Epithelial cell of esophagus (primary cell): ENCODE data around the gene CYP4F3.
A peak's percentile ranks its signal among the peaks of the same experiment; 100 is the strongest.
"Not testable (repeated sequence)": the region's sequence is repeated elsewhere in the genome, so short reads cannot be mapped to it uniquely, and the experiment has no call there.

Source experiments
- DNase-seq: peaks from one replicate; pipeline ENCODE4 v3.0.0; 2010; ENCODE audit warnings: low read depth
- H3K4me3 ChIP-seq: 2 replicates; pipeline ENCODE4 v1.5.1; 2011; ENCODE audit warnings: mild to moderate bottlenecking, low read length, control low read depth
- TF ChIP-seq, protein P1 (sequence below): IDR thresholded peaks from 2 replicates; pipeline ENCODE4 v1.5.1; 2011; ENCODE audit warnings: low read depth, mild to moderate bottlenecking, low read length, control low read depth, inconsistent platforms; ENCODE audit not compliant: insufficient read depth; ENCODE audit errors: missing control alignments

The CYP4F3 gene, protein sequence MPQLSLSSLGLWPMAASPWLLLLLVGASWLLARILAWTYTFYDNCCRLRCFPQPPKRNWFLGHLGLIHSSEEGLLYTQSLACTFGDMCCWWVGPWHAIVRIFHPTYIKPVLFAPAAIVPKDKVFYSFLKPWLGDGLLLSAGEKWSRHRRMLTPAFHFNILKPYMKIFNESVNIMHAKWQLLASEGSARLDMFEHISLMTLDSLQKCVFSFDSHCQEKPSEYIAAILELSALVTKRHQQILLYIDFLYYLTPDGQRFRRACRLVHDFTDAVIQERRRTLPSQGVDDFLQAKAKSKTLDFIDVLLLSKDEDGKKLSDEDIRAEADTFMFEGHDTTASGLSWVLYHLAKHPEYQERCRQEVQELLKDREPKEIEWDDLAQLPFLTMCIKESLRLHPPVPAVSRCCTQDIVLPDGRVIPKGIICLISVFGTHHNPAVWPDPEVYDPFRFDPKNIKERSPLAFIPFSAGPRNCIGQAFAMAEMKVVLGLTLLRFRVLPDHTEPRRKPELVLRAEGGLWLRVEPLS

DNA sequence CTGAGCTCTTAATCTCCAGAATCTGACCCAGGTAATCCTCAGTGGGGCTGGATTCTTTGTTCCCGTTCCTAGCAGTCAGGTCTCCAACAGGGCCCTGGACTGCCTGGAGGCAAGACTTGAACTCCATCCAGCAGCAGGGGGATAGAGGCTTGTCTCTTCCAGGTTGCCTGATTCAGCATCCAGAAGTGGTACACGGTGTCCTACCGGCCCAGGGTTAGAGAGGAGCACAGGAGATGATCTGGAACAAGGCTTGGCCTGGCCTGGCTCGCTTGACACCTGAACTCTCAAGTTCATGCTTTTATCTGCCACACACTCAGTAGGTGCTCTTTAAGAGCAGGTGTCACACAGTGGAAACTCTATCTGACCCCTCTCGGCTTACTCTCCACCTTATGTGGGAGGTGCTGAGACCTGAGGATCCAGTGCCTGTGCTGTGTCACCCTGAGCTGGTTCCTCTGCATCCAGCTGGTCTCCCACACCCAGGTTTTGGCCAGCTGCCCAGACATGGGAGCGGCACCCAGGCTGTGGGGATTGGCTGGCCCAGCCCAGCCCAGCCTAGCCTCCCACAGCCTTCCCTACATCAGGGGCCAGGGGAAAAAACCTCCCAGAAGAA, at the start of gene CYP4F3:
CYP4F3 (plus strand) TSS at position 604 of the 610 bp plus-strand sequence. CDS start 519 bp downstream, outside the sequence.
- TF ChIP-seq, protein P1, sequence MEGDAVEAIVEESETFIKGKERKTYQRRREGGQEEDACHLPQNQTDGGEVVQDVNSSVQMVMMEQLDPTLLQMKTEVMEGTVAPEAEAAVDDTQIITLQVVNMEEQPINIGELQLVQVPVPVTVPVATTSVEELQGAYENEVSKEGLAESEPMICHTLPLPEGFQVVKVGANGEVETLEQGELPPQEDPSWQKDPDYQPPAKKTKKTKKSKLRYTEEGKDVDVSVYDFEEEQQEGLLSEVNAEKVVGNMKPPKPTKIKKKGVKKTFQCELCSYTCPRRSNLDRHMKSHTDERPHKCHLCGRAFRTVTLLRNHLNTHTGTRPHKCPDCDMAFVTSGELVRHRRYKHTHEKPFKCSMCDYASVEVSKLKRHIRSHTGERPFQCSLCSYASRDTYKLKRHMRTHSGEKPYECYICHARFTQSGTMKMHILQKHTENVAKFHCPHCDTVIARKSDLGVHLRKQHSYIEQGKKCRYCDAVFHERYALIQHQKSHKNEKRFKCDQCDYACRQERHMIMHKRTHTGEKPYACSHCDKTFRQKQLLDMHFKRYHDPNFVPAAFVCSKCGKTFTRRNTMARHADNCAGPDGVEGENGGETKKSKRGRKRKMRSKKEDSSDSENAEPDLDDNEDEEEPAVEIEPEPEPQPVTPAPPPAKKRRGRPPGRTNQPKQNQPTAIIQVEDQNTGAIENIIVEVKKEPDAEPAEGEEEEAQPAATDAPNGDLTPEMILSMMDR, result no peak
- peak; percentile 81 for DNase-seq
- H3K4me3 ChIP-seq, result no peak within 1 kb of the TSS

DNA sequence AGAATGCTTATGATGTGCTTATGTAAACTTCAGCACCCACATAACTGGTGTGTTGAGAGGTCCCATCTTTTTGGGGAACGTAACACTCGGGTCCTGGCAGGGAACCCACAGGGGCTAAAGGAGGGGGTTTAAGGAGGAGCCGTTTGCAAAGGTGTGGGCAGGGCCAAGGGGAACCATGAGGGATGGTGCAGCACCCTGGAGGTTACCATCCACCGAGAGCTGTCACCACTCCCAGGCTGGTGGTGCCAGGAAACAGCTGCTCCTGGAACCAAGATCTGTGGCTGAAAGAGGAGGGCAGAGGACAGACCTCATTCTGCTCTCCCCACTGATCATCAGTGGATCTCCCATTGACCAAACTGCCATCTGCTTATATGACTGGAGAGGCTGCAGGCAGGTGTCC, 48.9 kb upstream of the CYP4F3 start:
- TF ChIP-seq, protein P1, result no peak
- no peak overlapping the region for H3K4me3 ChIP-seq
- DNase-seq, result no peak

DNA sequence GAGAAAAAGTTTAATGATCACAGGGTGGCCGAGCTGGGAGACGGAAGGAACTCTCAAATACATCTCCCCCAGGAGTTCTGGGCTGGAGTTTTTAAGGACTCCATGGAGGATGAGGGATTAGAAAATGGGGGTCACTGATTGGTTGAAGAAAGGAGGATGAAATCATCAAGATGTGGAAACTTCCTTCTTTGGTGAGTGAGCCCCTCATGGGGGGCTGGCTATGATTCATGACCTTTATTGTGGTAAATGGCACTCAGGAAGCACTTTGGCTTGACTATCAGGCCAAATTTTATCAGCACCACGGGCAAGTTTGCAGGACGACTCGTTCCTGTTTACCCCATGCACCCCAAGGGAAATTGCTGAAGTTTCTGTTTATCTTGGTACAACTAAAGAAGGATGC, 48.2 kb upstream of the CYP4F3 start:
- not testable (repeated sequence) for DNase-seq, H3K4me3 ChIP-seq

DNA sequence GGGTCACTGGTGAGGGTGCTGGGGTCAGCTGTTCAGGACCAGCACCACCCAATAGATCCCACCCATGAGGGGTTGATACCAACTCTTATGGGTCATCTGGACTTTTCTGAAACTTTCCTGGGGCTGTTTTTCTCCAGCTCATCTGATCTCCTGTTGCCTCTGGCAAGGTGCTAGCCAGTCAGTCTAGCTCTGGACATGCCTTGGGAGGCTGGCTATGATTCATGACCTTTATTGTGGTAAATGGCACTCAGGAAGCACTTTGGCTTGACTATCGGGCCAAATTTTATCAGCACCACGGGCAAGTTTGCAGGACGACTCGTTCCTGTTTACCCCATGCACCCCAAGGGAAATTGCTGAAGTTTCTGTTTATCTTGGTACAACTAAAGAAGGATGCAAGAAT, 46.9 kb upstream of the CYP4F3 start:
- H3K4me3 ChIP-seq, DNase-seq: not testable (repeated sequence)

DNA sequence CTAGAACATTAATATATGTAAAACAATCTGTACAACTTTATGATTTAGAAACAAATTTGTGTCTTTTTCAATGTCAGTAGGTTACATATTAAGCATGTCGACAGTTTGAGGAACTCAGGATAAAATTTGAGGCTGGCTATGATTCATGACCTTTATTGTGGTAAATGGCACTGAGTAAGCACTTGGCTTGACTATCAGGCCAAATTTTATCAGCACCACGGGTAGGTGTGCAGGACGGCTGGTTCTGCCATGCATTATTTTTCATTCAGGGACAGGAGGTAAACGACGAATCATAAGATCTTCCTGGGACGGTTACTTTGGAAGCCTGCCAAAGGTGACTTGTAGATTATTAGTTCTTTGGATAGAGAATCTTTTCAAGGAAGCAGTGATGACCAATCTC, 45.6 kb upstream of the CYP4F3 start:
- DNase-seq, result peak; percentile 15
- TF ChIP-seq, protein P1, result no peak

DNA sequence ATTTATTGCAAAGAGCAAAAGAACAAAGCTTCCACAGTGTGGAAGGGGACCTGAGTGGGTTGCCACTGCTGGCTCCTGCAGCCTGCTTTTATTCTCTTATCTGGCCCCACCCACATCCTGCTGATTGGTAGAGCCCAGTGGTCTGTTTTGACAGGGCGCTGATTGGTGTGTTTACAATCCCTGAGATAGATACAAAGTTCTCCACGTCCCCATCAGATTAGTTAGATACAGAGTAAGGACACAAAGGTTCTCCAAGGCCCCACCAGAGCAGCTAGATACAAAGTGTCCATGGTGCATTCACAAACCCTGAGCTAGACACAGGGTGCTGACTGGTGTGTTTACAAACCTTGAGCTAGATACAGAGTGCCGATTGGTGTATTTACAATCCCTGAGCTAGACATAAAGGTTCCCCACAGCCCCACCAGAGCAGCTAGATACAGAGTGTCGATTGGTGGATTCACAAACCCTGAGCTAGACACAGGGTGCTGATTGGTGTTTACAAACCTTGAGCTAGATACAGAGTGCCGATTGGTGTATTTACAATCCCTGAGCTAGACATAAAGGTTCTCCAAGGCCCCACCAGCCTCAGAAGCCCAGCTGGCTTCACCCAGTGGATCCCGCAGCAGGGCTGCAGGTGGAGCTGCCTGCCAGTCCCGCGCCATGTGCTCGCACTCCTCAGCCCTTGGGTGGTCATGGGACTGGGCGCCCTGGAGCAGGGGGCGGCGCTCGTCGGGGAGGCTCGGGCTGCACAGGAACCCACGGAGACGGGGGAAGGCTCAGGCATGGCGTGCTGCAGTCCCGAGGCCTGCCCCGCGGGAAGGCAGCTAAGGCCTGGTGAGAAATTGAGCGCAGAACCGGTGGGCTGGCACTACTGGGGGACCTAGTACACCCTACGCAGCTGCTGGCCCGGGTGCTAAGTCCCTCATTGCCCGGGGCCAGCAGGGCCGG, 32.4 kb upstream of the CYP4F3 start:
- not testable (repeated sequence) for DNase-seq

More for the DNA sequence above, 45.6 kb upstream of the CYP4F3 start:
- no peak overlapping the region for H3K4me3 ChIP-seq

DNA sequence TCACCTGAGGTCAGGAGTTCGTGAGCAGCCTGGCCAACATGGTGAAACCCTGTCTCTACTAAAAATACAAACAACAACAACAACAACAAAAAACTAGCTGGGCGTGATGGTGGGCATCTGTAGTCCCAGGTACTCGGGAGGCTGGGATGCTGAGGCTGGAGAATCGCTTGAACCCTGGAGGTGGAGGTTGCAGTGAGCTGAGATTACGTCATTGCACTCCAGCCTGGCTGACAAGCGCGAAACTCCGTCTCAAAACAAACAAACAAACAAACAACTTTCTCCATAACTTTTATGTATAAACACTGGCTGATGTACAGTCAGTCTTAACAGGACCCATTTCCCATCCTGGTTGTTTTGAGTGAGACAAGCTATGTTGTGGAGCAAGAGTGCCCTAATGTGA, 31.4 kb upstream of the CYP4F3 start:
- no peak for DNase-seq
- H3K4me3 ChIP-seq, result no peak overlapping the region
- TF ChIP-seq, protein P1, result no peak

More for the DNA sequence above, 32.4 kb upstream of the CYP4F3 start:
- H3K4me3 ChIP-seq, result not testable (repeated sequence)

DNA sequence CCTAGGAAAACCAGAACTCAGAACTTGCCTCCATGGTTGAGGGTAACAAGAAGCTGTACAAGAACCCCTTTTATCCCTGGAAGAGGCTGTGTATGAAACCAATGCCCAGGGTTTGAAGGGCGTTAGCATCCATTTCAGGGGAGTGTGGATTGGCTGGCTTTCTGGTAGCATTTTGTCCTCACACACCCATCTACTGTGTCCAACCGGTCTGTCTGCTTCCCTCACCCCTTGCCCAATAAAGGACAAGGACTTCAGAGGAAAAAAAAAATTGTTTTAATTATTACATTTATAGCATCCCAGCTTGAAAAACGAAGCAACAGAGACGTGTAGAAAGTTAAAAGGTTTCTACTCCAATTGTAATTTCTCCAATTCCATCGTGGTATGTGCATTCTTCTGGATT, 28.4 kb upstream of the CYP4F3 start:
- no peak overlapping the region for H3K4me3 ChIP-seq
- no peak for DNase-seq
- TF ChIP-seq, protein P1, result no peak
